Urothelium cell line (cell line): Measurements from ENCODE around the gene PLVAP.

Experiments
- DNase-seq: peaks from one replicate; pipeline ENCODE4 v3.0.0; 2011; ENCODE audit warnings: low spot score, mixed read lengths
- FAIRE-seq: peaks from 2 replicates; lab custom pipeline; 2011; peaks lifted over from hg19 to GRCh38; lab: Jason Lieb, UNC

Gene PLVAP

DNA sequence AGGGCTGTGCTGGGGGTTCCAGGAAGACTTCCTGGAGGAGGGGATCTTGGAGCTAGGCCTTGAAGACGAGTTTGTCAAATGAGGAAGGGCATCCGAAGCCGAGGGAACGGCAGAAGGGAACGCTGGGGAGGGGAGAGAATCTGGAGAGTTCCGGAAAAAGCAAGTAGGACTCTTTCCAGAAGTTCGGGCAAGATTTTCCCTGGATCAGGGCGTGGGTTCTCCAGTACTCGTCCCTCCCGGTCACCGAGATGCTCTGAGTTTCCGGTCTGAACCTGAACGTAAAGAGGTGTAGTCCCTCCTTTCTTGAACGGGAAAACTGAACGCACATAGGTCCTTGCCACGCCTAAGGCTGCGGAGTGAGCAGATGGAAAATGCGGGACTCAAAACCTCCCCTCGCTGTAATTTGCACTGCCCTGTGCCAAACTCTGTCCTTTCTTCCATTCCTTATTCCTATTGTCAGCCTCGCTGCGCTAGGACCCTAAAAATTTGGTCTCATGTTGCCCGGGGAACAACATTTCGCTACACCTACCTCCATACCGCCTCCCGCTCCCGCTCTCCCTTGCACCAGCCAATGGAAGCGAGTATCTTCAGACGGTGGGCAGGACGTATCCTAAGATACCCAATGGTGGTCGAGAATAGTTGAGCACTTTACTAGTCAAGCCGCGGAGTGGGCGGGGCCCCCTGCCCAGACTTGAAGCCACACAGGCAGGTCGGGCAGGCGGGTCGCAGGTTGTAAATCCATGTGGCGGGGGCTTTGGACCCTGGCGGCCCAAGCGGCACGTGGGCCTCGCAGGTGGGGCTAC is 40.1 kb downstream of the PLVAP start, which contains the start of gene GTPBP3:
Gene GTPBP3 (plus strand): TSS at position 682 of the 803 bp plus-strand sequence. CDS start 59 bp downstream, at position 741.
- FAIRE-seq, result peak; percentile 78
- peak; percentile 91 for DNase-seq

DNA sequence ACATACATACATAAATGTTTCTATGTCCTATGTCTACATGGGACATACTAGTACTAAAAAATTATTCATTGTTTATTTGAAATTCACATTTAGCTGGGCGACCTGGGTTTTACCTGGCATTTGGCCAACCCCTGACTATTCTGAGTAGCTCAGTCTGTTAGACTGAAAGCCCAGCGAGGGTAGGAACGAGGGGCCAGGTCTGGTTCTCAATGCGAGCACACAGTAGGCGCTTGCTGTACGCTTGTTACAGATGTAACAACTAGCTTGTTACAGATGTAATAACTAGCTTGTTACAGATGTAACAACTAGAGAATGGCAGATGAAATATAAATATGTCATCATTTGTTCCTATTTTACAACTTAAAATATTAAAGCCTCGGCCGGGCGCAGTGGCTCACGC is 41.6 kb downstream of the PLVAP start:
- FAIRE-seq, result no peak

DNA sequence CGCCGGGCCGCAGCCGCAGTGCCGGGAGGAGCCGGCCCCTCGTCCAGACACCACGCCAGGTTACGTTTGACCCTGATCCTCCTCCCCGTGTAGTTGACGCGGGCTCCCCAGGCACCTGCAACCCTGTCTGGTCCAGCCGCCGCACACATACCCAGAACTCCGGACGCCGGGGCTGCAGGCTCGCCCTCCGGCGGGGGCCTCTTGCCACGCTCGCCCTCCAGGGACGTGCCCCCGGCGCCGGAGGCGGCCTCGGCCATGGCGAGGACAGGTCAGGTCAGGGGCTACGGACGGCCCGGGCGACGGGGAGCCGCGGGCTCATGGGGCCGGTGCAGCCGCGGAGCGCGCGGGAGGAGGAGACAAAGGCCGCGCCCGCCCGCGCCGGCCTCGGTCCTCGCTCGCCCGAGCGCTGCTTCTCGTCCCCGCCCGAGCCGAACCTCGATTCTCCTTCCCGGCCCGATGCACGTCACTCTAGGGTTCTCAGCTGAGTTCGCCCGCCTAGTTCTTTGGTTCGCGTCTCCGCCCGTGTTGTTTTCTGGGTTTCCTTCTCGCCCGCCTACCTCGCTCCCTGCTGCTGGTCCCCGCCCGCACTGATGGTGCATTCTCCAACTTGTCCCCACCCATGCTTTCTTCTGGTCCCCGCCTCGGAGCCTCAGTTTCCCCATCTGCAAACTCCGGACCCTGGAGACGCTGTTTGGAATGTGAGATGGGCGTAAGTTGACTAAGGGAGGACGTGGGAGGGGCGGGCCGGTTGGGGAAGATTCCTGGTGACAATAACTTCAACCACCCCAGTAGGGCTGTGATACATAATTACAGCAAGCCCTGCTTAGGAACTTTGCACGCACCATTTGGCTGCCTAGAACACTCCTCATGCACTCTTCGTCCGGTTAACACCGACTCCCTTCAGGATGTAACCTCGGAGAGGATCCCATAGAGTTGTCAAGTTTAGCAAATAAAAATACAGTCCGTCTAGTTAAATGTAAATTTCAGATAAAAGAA is 42.4 kb downstream of the PLVAP start, which contains the start of gene ANO8:
Gene ANO8 (minus strand): TSS at position 442 of the 996 bp plus-strand sequence. CDS start 185 bp downstream, at position 257.
- FAIRE-seq (peak; percentile 5), DNase-seq (peak; percentile 83)

More for the DNA sequence above, 41.6 kb downstream of the PLVAP start:
- DNase-seq, result no peak

DNA sequence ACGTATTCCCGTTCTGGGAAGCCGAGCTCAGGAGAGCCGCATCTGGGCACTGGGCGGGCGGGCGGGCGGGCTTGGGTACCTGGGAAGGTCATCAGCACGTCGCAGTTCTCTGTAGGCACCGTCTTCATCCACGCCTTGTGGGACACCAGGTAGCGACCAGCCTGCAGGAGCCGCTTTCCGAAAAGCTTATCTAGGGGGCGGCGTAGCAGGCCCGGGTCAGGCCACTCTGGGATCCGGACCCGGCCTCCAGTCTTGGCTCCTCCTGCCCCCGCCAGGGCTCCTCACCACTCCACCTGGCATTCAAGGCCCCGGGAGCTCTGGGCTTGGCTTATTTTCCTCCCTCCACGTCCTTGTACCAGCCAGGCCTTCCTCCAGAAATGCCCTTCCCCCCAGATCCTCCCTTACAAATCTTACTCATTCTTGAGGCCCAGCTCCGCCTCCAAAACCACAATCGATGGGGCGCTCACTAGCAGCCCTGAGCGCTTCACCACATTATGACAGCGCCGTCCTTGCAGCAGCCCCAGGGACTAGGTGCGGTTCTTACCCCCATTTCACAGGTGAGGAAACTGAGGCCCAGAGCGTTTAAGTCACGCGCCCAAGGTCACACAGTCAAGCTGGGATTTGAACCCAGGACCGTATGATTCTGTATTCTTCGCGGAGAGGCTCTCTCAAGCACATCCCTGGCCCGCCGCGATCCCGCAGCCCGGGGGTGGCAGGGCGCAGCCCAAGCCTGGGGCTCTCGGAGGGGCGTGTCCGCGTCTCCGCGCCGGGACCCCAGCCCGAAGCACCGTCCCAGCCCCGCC is 43.3 kb downstream of the PLVAP start:
- FAIRE-seq (no peak), DNase-seq (peak; percentile 64)

DNA sequence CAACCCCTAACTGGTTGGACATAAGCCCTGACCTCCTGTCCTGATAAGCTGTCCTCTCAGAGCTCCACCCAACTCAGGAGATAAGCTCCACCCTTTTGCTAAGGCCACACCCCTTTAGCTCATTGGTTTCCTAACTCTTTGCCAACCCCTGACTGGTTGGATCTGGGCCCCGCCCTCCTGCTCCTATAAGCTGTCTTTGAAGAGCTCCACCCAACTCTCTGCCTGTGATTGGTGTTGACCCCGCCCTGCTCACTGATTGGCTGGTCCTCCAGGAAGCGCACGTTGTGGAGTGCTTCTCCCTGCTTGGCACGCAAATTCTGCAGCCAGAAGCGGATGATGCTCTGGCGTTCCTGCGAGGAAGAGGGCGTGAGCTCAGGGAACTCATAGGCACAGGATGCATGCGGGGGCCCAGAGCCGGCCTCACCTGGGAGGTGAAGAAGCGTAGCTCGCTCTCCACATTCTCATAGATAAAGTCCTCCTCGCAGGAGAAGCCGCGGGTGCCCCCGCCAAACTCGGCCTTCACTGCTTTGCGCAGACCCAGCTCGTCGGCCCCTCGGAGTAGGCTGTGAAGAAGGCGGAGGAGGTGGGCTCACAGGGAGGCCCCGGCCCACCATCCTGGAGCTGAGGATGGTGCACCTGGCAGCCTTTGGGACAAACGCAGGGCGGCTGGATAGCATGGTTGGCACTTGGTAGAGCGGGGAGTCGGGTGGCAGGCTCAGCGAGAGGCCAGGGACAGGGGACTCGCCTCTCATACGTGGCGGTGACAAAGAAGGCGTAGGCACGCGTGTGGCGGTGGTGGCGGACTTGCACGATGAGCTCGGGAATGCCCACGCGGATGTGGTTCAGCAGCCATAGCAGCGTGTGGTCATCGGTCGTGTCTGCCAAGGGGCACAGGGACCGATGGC is 44.2 kb downstream of the PLVAP start:
- FAIRE-seq (no peak), DNase-seq (no peak)

DNA sequence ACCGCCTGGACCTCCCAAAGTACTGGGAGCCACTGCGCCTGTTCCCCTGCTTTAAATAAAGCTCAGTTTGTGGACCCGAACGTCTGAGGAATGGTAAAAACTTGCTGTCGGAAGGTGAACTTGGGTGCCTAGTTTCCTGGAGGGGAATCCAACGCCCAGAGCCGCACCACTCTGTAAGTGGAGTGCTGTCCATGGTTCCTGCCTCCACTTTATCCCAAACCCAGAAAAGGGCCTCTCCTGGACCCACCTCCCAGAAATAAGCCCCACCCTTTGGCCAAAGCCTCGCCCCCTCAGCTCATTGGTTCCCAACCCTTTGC is 44.8 kb downstream of the PLVAP start:
- FAIRE-seq, result no peak
- no peak for DNase-seq

DNA sequence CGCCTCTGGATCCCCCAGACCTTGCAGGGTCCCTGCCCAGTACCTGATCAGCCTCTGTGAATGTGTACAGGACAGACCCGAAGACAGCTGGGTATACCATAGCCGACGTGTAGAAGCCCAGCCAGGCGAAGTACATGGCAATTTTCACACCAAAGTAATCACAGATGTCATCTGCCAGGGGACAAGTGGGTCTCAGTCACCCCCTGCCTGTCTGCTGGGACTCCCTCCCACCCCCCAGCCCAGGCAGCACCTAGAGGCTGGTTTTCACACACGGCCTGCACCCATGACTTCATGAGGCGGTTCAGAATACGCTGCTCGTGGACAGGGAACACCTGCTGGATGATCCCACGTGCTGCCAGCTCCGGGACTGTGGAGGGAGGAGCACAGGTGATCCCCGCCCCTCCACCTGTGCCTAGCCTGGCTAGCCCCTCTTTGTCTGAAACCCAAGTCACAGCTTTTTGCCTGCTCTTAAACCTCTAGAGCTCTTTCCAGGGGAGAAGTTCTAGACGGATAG is 46.0 kb downstream of the PLVAP start:
- DNase-seq, result no peak
- no peak for FAIRE-seq

DNA sequence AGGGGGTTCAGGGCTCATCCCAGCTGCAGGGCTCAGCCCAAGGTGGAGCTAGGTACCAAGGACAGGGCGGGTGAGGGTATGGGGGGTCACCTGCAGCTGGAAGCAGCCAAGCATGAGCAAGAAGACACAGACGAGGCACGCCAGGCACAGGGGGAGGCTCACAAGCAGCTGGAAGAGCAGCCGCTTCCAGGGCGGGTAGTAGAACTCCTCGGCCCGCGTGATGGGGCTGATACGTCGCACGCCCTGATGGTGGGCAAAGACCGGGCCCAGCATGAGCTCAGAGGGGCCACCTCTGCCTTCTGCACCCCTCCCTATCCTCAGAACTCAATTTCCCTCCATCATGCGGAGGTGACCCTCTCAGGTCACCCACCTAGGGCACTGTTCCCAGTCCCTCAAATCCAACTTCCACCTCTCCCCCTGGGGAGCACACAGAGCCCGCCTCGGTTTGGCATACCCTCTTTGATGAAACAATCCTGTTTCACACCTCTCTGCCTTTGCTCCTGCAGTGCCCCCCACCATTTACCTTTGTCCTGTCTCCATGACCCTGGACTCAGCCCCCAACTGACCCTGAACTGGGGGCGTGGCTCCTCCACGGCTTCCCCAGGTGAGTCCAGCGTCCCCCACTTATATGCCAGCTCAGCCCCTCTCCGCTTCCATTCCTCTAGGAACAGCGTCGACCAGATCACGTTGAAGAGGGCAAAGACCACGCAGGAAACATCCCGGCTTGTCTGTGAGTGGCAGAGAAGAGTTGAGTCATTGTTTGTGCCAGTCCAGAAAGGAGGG is 46.7 kb downstream of the PLVAP start:
- DNase-seq (no peak), FAIRE-seq (no peak)

DNA sequence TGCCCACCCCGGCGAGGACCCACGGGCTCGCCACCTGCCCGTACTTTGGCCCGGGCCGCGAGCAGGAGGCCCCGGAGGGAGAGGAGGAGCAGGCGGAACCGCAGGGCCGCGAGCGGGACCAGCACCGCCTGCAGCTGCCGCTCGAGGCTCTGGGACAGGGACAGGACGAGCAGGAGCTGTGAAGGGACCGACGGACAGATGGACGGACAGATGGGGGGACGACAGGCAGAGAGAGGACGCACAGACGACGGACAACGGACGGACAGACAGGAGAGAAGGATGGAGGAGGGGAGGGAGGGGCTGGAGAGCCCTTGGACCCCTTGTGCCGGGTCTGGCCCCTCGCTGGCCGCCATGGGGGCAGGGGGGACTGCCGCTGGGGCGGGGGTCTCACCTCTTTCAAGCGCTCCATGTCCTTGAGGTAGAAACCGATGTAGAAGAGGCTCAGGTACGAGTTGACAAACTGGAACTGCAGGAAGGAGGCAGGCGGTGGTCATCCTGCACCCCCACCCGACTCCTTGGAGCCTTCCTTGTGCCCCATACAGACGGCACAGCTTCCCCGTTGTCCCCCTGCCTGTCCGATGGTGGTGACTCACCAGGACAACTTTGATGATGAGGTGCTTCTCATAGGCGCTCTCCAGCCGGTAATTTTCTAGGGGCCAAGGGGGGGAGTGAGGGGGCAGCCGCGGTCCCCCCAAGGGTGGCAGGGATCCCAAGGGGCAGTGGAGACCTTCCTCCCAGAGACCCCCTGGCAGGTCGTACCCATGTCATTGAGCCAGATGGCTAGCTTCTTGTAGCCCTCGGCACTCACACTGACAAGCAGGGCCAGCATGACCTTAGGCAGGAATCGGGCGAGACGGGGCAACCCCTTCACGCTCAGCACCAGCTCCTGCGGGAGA is 47.5 kb downstream of the PLVAP start:
- DNase-seq (no peak), FAIRE-seq (no peak)

DNA sequence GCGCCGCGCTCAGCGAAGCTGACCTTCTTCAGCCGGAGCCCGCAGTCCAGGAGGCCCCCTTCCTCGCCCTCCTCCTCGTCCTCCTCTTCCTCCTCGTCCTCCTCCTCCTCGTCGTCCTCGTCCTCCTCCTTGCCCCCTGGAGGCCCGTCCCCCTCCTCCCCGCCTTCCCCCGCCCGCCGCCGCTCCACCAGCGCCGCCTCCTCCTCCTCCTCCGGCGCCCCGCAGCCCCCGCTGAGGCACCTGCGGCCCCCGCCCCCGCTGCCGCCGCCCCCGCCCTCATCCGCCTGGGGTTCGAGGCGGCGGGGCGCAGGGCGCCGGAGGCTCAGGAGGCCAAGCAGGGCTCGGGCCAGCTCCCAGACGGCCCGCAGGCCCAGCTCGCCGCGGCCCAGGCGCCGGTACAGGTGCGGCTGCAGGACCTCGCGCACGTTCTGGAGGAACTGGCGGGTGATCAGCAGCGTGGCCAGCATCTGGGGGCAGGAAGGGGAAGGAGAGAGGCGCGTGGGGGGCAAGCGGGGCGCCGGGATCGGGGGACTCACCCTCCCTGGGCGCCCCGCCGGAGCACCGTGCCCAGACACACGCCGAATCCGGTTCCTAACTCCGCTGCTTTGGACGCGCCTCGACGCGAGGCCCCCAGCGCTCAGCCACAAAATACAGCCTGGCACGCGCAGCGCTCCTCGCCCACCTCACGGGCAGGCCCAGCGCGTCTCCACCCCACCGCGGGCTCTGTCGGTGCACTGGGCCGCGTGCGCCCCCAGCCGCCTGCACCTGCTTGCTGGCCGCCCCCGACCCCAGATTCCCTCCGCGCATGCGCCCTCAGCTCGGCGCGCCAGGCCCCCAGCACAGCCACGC is 48.4 kb downstream of the PLVAP start:
- DNase-seq (no peak), FAIRE-seq (no peak)

DNA sequence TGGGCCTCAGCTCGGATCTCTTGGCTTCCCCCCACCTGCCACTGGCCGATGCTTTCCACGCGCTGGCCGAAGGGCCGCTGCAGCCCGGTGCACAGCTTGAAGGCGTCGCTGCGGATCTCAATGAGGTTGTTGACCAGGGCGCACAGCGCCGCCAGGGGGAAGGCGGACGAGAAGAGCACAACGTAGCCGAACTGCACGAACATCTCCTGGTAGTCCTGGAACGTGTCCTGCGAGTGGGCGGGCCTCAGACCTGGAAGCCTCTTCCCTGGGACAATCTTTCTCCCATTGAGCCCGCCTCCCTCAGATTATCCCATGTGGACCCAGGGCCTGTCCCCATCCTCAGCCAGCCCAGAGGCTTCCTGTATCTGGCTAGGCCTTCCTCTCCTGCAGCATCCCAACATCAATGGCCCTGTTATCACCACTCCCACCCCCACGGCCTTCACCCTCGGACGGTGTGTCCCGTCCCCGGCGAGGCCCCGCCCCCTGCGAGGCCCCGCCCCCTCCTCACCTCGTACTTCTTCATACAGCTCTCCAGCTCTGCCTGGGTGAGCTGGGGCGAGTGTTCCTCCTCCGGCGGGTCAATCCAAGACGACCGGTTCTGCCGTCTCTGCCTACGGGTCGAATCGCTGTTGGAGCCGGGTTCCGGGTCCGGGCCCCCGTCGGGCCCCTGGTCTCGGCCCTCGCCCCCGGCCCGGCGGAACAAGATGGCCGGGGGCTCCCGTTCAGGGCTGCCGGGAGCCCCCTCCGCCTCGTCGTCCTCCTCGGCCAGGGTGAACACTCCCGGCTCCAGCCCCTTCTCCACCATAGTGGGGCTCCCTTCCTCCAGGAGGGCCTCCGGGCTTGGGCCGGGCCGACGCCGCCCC is 49.3 kb downstream of the PLVAP start:
- DNase-seq (no peak), FAIRE-seq (no peak)

DNA sequence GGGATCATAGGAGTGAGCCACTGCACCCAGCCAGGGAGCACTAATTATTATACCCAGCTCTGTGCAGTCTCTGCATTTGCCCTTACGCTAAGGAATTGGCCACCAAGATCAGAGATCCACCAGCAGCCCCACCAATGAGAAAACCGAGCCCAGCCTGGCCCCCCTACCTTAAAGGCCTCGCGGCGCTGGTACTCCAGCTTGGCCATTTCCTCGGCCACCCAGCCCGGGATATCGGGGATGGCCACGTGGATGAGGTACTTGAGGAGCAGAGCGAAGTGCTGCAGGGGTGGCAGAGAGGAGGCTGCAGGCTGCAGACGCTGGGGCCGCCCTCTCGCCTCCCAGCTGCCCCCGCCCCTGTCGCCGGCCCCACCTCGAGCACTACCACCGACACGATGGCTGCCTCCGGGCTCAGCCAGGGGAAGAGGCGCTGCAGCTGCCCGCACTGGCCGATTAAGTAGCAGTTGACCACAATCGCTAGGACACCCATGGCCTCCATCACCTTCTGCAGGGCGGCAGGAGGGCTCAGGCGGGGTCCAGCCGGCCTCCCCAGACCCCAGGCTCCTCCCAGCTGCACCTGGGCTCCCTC is 50.0 kb downstream of the PLVAP start:
- DNase-seq, result no peak
- no peak for FAIRE-seq

DNA sequence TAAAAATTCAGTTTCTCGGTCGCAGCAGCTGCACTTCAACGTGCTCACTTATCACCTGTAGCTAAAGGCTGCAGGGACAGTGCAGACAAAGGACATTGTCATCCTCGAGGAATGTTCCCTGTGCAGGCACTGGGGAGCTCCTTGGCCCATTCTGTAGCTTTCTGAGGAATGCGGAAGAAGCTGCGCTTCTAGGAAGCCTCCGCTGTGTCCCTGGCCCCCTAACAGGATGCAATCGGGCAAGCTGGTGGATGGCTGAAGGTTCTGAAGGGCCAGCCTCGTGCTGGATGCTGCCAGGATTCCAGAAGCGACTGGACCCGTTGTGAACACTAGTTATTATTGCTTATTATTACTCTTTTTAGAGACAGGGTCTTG is 50.6 kb downstream of the PLVAP start:
- DNase-seq, result no peak
- no peak for FAIRE-seq

DNA sequence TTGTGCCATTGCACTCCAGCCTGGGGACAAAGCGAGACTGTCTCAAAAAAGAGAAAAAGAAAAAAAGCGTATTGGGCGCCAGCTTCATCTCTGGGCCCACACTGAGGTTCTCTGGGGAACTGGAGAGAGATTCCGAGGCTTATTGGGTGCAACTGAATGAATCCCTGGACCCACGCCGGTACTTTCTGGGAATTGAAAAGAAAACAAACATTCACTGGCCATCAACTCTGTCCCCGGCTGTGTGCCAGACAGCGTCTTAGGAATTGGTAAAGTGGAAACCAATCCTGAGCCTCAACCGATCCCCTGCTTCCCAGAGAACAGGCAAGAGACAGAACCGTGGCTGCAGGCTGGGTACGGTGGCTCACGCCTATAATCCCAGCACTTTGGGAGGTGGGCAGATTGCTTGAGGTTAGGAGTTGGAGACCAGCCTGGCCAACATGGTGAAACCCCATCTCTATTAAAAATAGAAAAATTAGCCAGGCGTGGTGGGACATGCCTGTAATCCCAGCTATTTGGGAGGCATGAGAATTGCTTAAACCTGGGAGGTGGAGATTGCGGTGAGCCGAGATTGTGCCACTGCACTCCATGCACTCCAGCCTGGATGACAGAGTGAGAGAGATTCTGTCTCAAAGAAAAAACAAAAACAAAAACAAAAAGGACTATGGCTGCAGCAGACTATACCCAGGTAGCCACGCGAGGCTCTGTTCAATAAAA is 51.1 kb downstream of the PLVAP start:
- FAIRE-seq, result no peak
- DNase-seq, result no peak

DNA sequence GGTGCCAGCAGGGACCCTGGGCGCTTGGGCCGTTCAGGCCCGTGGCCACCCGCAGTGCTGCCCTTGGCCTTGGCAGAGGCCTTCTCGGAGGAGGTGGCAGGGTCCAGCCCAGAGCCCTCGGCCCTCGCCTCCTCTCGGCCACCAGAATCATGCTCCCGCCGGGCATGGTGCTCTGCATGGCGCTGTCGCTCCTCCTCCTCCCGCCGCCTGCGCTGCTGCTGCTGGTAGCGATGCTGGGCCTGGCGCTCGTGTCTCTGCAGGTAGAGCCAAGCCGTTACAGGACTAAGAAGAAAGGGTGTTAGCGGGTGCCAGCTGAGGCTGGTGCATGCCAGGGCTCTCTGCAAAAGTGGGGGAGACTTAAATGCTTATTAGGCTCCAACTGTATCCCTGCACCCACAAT is 52.0 kb downstream of the PLVAP start:
- DNase-seq (no peak), FAIRE-seq (no peak)
